Ishikawa (cell line): ENCODE data around the gene SFT2D1.

ENCODE experiments used
- CEBPB ChIP-seq: IDR thresholded peaks from 2 replicates; pipeline ENCODE4 v1.6.1; 2012
- CREB1 ChIP-seq: IDR thresholded peaks from 2 replicates; pipeline ENCODE4 v1.6.1; 2012; ENCODE audit warnings: low read depth
- EGR1 ChIP-seq: IDR thresholded peaks from 2 replicates; pipeline ENCODE4 v1.6.1; 2012
- EP300 ChIP-seq: IDR thresholded peaks from 2 replicates; pipeline ENCODE4 v1.6.1; 2012; ENCODE audit warnings: borderline replicate concordance
- FOXM1 ChIP-seq: IDR thresholded peaks from 2 replicates; pipeline ENCODE4 v1.6.1; 2012; ENCODE audit warnings: low read depth, borderline replicate concordance
- MAX ChIP-seq: IDR thresholded peaks from 2 replicates; pipeline ENCODE4 v1.6.1; 2012
- NFIC ChIP-seq: IDR thresholded peaks from 2 replicates; pipeline ENCODE4 v1.6.1; 2012
- RAD21 ChIP-seq: IDR thresholded peaks from 2 replicates; pipeline ENCODE4 v1.6.1; 2012; ENCODE audit warnings: low read depth
- TAF1 ChIP-seq: IDR thresholded peaks from 2 replicates; pipeline ENCODE4 v1.6.1; 2012; ENCODE audit warnings: low read depth, mild to moderate bottlenecking
- TCF12 ChIP-seq: IDR thresholded peaks from 2 replicates; pipeline ENCODE4 v1.6.1; 2012; ENCODE audit warnings: low read depth
- TEAD4 ChIP-seq: IDR thresholded peaks from 2 replicates; pipeline ENCODE4 v1.6.1; 2012
- USF1 ChIP-seq: IDR thresholded peaks from 2 replicates; pipeline ENCODE4 v1.6.1; 2012
- YY1 ChIP-seq: IDR thresholded peaks from 2 replicates; pipeline ENCODE4 v1.6.1; 2012; ENCODE audit warnings: low read depth
- ZBTB7A ChIP-seq: IDR thresholded peaks from 2 replicates; pipeline ENCODE4 v1.6.1; 2012; ENCODE audit warnings: low read depth
- TF ChIP-seq, protein P1 (sequence below): IDR thresholded peaks from 2 replicates; pipeline ENCODE4 v1.6.1; 2012; ENCODE audit warnings: low read depth, mild to moderate bottlenecking

SFT2D1 gene

DNA sequence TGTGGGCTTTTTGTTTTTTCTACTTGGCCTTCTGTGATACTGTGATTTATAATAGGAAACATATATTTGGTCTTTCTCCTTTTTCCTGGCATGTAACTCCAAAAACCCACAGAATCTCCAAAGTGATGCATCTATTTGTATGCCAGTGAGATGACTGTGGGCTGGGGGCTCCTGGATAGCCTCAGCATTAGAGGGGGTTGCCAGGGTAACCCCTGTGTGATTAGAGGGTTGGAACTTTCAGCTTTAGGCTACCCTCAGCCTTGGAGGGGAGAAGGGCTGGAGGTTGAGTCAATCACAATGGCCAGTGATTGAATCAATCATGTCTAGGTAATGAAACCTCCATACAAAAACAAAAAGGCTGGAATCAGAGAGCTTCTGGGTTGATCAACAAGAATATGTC is 10.6 kb upstream of the SFT2D1 start:
- TF ChIP-seq RAD21 (no peak), CREB1 (no peak), FOXM1 (no peak), CEBPB (no peak), TEAD4 (no peak), EGR1 (no peak), ZBTB7A (no peak)

DNA sequence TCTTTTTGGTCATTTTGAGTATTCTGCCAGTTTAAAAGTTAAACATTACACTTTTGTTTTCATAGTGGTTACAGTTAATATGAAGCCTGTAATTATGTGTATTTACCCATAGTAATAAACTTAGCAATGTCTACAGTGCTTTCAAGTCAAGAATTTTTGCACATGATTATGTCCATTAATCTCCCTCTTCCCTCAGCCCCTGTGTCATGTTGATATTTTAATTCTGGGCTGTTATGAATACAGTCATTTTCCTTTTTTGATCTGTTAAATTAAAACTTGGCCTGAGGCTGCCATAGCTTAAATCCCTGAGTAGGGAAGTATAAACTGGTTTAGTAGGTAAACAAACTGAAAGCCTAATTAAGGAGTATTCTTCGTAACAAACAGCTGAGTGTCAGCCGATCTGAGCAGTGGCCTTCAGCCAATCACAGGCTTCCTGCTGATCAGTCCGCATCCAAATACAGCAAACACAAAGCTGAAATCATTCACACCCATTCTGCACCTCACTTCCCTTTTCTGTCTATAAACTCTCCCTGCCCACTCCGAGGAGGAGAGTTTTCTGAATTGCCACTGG is 9.5 kb upstream of the SFT2D1 start:
- TF ChIP-seq CREB1 (no peak), NFIC (no peak), TAF1 (no peak), EP300 (no peak), USF1 (no peak), RAD21 (no peak), FOXM1 (no peak), CEBPB (no peak), YY1 (no peak), ZBTB7A (no peak), EGR1 (no peak), TCF12 (no peak), TEAD4 (no peak), MAX (no peak)
- TF ChIP-seq, protein P1, sequence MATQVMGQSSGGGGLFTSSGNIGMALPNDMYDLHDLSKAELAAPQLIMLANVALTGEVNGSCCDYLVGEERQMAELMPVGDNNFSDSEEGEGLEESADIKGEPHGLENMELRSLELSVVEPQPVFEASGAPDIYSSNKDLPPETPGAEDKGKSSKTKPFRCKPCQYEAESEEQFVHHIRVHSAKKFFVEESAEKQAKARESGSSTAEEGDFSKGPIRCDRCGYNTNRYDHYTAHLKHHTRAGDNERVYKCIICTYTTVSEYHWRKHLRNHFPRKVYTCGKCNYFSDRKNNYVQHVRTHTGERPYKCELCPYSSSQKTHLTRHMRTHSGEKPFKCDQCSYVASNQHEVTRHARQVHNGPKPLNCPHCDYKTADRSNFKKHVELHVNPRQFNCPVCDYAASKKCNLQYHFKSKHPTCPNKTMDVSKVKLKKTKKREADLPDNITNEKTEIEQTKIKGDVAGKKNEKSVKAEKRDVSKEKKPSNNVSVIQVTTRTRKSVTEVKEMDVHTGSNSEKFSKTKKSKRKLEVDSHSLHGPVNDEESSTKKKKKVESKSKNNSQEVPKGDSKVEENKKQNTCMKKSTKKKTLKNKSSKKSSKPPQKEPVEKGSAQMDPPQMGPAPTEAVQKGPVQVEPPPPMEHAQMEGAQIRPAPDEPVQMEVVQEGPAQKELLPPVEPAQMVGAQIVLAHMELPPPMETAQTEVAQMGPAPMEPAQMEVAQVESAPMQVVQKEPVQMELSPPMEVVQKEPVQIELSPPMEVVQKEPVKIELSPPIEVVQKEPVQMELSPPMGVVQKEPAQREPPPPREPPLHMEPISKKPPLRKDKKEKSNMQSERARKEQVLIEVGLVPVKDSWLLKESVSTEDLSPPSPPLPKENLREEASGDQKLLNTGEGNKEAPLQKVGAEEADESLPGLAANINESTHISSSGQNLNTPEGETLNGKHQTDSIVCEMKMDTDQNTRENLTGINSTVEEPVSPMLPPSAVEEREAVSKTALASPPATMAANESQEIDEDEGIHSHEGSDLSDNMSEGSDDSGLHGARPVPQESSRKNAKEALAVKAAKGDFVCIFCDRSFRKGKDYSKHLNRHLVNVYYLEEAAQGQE, result no peak

GRCh38 chr6:166348305-166348949 is 6.1 kb upstream of the SFT2D1 start:
- TF ChIP-seq EGR1 (no peak), TCF12 (no peak), MAX (no peak), RAD21 (no peak), NFIC (no peak), TAF1 (no peak), EP300 (no peak), CEBPB (no peak), TEAD4 (no peak), YY1 (no peak), FOXM1 (no peak), CREB1 (no peak), USF1 (no peak), ZBTB7A (no peak)
- TF ChIP-seq, protein P1, result no peak

- TF ChIP-seq EGR1, result no peak
- no peak for TF ChIP-seq CEBPB
- no peak for TF ChIP-seq USF1
- TF ChIP-seq NFIC, result no peak
- TF ChIP-seq TAF1, result no peak
- no peak for TF ChIP-seq TCF12
- TF ChIP-seq TEAD4, result no peak
These were observed 4.6 kb upstream of the SFT2D1 start for GRCh38 chr6:166346965-166347364.

DNA sequence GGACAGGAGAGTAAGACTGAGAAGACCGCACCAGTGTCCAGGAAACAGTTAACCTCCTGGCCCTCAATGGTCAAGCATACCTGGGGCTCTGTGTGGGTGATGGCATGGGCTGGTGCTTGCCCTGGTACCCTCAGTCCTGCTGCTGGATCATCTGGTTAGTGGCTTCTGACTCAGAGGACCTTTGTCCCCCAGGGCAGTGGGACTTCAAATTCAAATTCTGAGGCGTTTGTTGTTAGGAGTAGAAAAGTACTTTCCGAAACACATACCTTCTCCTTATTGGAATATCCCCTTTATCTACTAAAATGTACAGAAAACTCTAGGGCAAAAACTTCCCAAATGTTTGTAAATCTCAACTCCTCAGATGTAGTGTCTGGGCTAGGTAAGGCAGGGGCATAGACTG is 4.1 kb upstream of the SFT2D1 start:
- TF ChIP-seq RAD21 (no peak), EP300 (no peak), TAF1 (no peak)
- TF ChIP-seq, protein P1, result no peak
